ENCODE results near the gene FHIT. TPM values are rescaled to one million over a fixed set of nuclear protein-coding genes. Genes with fewer than 3 reads are reported as not detected.

Gene FHIT
- total RNA-seq, 1 experiment from 2014 or later, result 9.8 TPM

GRCh38 chr3:59980576-59980975 lies 1270.7 kb downstream of the FHIT start:
- TF ChIP-seq EZH2 (IDR thresholded peaks at IDR 0.05; ENCODE audit: low read depth) (no peak), CTCF (conservative IDR thresholded peaks at IDR 0.05) (no peak)

DNA sequence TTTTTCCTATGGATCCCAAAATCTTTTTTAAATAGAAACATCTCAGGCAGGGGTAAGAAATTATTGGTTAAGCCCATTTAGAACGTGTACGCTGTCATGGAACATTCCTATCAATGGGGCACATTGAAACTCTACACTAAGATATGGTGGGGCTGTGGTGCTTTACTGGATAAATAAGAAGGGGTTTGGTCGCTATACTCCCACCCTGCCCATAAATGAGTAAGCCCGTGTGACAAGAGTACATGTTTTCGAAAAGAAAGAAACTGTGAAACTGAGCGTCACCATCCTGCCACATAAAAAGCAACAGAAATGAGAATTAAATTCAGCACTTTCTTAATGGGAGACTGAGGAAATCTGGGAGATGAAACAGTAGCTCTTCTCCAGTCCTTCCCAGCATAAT lies 1271.7 kb downstream of the FHIT start:
- no peaks in the 10 kb centered on the region for H3K9me3 ChIP-seq (ENCODE audit: insufficient read depth, low read depth)
- no peak overlapping the region for H3K4me3 ChIP-seq
- BruUV-seq (replicated peaks), result no TSS peak
- no peaks in the 10 kb centered on the region for H3K27me3 ChIP-seq (ENCODE audit: insufficient read depth, low read depth)
- H2AFZ ChIP-seq, result no peak overlapping the region
- H3K4me1 ChIP-seq (replicated peaks; ENCODE audit: insufficient read depth), result no peaks in the 10 kb centered on the region
- H3F3A ChIP-seq (ENCODE audit: insufficient read depth, low read depth), result no peaks in the 10 kb centered on the region
- CTCF ChIA-PET, result no interaction called here
- intact Hi-C loops (cut with micrococcal nuclease; ENCODE audit: unreplicated experiment), result no loop called here
- H3K9me2 ChIP-seq (ENCODE audit: insufficient read depth), result no peaks in the 10 kb centered on the region
- H3K27ac ChIP-seq, result no peak overlapping the region
- H3K4me2 ChIP-seq, result no peak overlapping the region
- no peaks in the 10 kb centered on the region for H3K36me3 ChIP-seq (ENCODE audit: low read depth)
- TF ChIP-seq EZH2 (IDR thresholded peaks at IDR 0.05; ENCODE audit: low read depth) (no peak), CTCF (conservative IDR thresholded peaks at IDR 0.05) (no peak)
- POLR2A ChIA-PET (ENCODE audit: unreplicated experiment), result no interaction called here
- H3K79me2 ChIP-seq (ENCODE audit: low read depth), result no peaks in the 10 kb centered on the region
- no peak for DNase-seq
- no peaks in the 10 kb centered on the region for H4K20me1 ChIP-seq (ENCODE audit: insufficient read depth)

More at GRCh38 chr3:59980576-59980975, 1270.7 kb downstream of the FHIT start:
- no peaks in the 10 kb centered on the region for H3F3A ChIP-seq (ENCODE audit: insufficient read depth, low read depth)
- no peaks in the 10 kb centered on the region for H3K79me2 ChIP-seq (ENCODE audit: low read depth)
- no TSS peak for BruUV-seq (replicated peaks)
- H3K9me3 ChIP-seq (ENCODE audit: insufficient read depth, low read depth), result no peaks in the 10 kb centered on the region
- H3K9me2 ChIP-seq (ENCODE audit: insufficient read depth), result no peaks in the 10 kb centered on the region
- CTCF ChIA-PET, result no interaction called here
- no peaks in the 10 kb centered on the region for H3K36me3 ChIP-seq (ENCODE audit: low read depth)
- no peaks in the 10 kb centered on the region for H3K27me3 ChIP-seq (ENCODE audit: insufficient read depth, low read depth)
- H3K27ac ChIP-seq, result no peak overlapping the region
- H3K4me3 ChIP-seq, result no peak overlapping the region
- no peak overlapping the region for H3K4me2 ChIP-seq
- POLR2A ChIA-PET (ENCODE audit: unreplicated experiment), result interaction anchor here (0.5 kb wide), 1 partner anchor 909 kb away, joined by 4 read pairs; no protein-coding TSS in a partner anchor
- H2AFZ ChIP-seq, result no peak overlapping the region
- no peaks in the 10 kb centered on the region for H3K4me1 ChIP-seq (replicated peaks; ENCODE audit: insufficient read depth)
- no peak for DNase-seq
- H4K20me1 ChIP-seq (ENCODE audit: insufficient read depth), result no peaks in the 10 kb centered on the region
- intact Hi-C loops (cut with micrococcal nuclease; ENCODE audit: unreplicated experiment), result no loop called here

- intact Hi-C loops (cut with micrococcal nuclease; ENCODE audit: unreplicated experiment), result no loop called here
- Histone ChIP-seq H3K27ac (no peak overlapping the region), H4K20me1 (ENCODE audit: insufficient read depth) (no peaks in the 10 kb centered on the region), H3F3A (ENCODE audit: insufficient read depth, low read depth) (no peaks in the 10 kb centered on the region), H3K27me3 (ENCODE audit: insufficient read depth, low read depth) (no peaks in the 10 kb centered on the region), H3K79me2 (ENCODE audit: low read depth) (no peaks in the 10 kb centered on the region), H3K4me3 (no peak overlapping the region), H3K4me1 (replicated peaks; ENCODE audit: insufficient read depth) (no peaks in the 10 kb centered on the region), H2AFZ (no peak overlapping the region), H3K4me2 (no peak overlapping the region), H3K36me3 (ENCODE audit: low read depth) (no peaks in the 10 kb centered on the region), H3K9me2 (ENCODE audit: insufficient read depth) (no peaks in the 10 kb centered on the region), H3K9me3 (ENCODE audit: insufficient read depth, low read depth) (no peaks in the 10 kb centered on the region)
- POLR2A ChIA-PET (ENCODE audit: unreplicated experiment), result no interaction called here
- no peak for DNase-seq
- no TSS peak for BruUV-seq (replicated peaks)
- TF ChIP-seq EZH2 (IDR thresholded peaks at IDR 0.05; ENCODE audit: low read depth), result no peak
- TF ChIP-seq CTCF (conservative IDR thresholded peaks at IDR 0.05), result no peak
- CTCF ChIA-PET, result no interaction called here
Measured at GRCh38 chr3:59978979-59979378, 1272.3 kb downstream of the FHIT start.

Measured in PC-9 (cell line).